HEK293 (cell line): ENCODE measurements around the gene AP1B1.
A peak's percentile ranks its signal among the peaks of the same experiment; 100 is the strongest.

Experiments
- CTCF ChIA-PET: fragments of 350-600 bp; formaldehyde crosslinking; extraction: SDS; loops from one replicate; lab custom pipeline; 2021; ENCODE audit warnings: antibody characterized with exemption; lab: Yijun Ruan, JAX
- POLR2A ChIA-PET: fragments of 300-600 bp; formaldehyde crosslinking; extraction: SDS; loops from one replicate; lab custom pipeline; 2020; ENCODE audit warnings: antibody characterized with exemption, inconsistent platforms; lab: Yijun Ruan, JAX
- H3K27ac ChIP-seq: fragments of 200-500 bp; sonication (Bioruptor generic); 2 replicates; pipeline ENCODE4 v1.5.1; 2014; ENCODE audit warnings: low read depth, low read length, control low read depth, inconsistent platforms; ENCODE audit errors: extremely low read depth
- H3K36me3 ChIP-seq, 2 experiments: fragments of 200-500 bp in 1 of 2; sonication (Bioruptor generic) in 1 of 2; 1 replicate in 1 of 2; 2 replicates in 1 of 2; pipeline ENCODE4 v1.5.1; 2014 to 2017; ENCODE audit warnings: inconsistent platforms in 2 of 2, low read length in 2 of 2; ENCODE audit not compliant: control insufficient read depth in 2 of 2, insufficient read depth in 1 of 2
- H3K4me1 ChIP-seq: fragments of 200-500 bp; sonication (Bioruptor generic); 2 replicates; pipeline ENCODE4 v1.5.1; 2014; ENCODE audit warnings: mild to moderate bottlenecking, low read length, inconsistent platforms; ENCODE audit not compliant: control insufficient read depth, insufficient read depth
- H3K4me3 ChIP-seq: 2 replicates; pipeline ENCODE4 v1.5.1; 2011; ENCODE audit warnings: low read depth, mild to moderate bottlenecking, control low read depth, low read length, moderate library complexity
- H3K9me3 ChIP-seq: fragments of 200-500 bp; sonication (Bioruptor generic); 2 replicates; pipeline ENCODE4 v1.5.1; 2014; ENCODE audit warnings: low read depth, low read length, inconsistent platforms; ENCODE audit not compliant: control insufficient read depth, insufficient read depth
- EGR2 ChIP-seq: fragments of 450-650 bp; formaldehyde crosslinking; IDR thresholded peaks from 2 replicates; pipeline ENCODE4 v1.5.1; 2016; ENCODE audit warnings: low read depth, missing biosample characterization, missing genetic modification characterization
- GLI4 ChIP-seq: fragments of 450-650 bp; formaldehyde crosslinking; IDR thresholded peaks from 2 replicates; pipeline ENCODE4 v1.5.1; 2016; ENCODE audit warnings: missing biosample characterization, missing genetic modification characterization
- MEIS1 ChIP-seq: sonication (generic); formaldehyde crosslinking; IDR thresholded peaks from 2 replicates; pipeline ENCODE4 v1.8.1; 2022; ENCODE audit warnings: missing genetic modification reagents, mild to moderate bottlenecking, borderline replicate concordance
- PATZ1 ChIP-seq: fragments of 450-650 bp; formaldehyde crosslinking; IDR thresholded peaks from 2 replicates; pipeline ENCODE4 v1.5.1; 2016; ENCODE audit warnings: missing biosample characterization, missing genetic modification characterization
- SETDB1 ChIP-seq: IDR thresholded peaks from one replicate; pipeline ENCODE4 v1.6.1; 2017; ENCODE audit warnings: mild to moderate bottlenecking, low read length, moderate library complexity, mixed read lengths; ENCODE audit not compliant: insufficient read length
- ZBTB48 ChIP-seq: fragments of 450-650 bp; formaldehyde crosslinking; IDR thresholded peaks from 2 replicates; pipeline ENCODE4 v1.5.1; 2016; ENCODE audit warnings: missing biosample characterization, missing genetic modification characterization
- ZBTB8A ChIP-seq: fragments of 450-650 bp; formaldehyde crosslinking; IDR thresholded peaks from 2 replicates; pipeline ENCODE4 v1.5.1; 2016; ENCODE audit warnings: missing biosample characterization, missing genetic modification characterization
- ZFHX2 ChIP-seq: fragments of 450-650 bp; formaldehyde crosslinking; conservative IDR thresholded peaks from 2 replicates; pipeline ENCODE4 v1.5.1; 2016; ENCODE audit warnings: missing biosample characterization, missing genetic modification characterization
- ZNF121 ChIP-seq: fragments of 450-650 bp; formaldehyde crosslinking; IDR thresholded peaks from 2 replicates; pipeline ENCODE4 v1.5.1; 2016; ENCODE audit warnings: missing biosample characterization, missing genetic modification characterization
- ZNF155 ChIP-seq: fragments of 450-650 bp; formaldehyde crosslinking; IDR thresholded peaks from 2 replicates; pipeline ENCODE4 v1.5.1; 2016; ENCODE audit warnings: missing biosample characterization, missing genetic modification characterization
- ZNF184 ChIP-seq: fragments of 450-650 bp; IDR thresholded peaks from 2 replicates; pipeline ENCODE4 v1.5.1; 2018; ENCODE audit warnings: missing biosample characterization, mild to moderate bottlenecking, missing genetic modification characterization
- ZNF354C ChIP-seq: fragments of 450-650 bp; formaldehyde crosslinking; IDR thresholded peaks from 2 replicates; pipeline ENCODE4 v1.5.1; 2016; ENCODE audit warnings: missing biosample characterization, missing genetic modification characterization, low read depth, borderline replicate concordance
- ZNF366 ChIP-seq: fragments of 450-650 bp; formaldehyde crosslinking; conservative IDR thresholded peaks from 2 replicates; pipeline ENCODE4 v1.5.1; 2016; ENCODE audit warnings: missing biosample characterization, missing genetic modification characterization
- ZNF423 ChIP-seq: fragments of 450-650 bp; formaldehyde crosslinking; IDR thresholded peaks from 2 replicates; pipeline ENCODE4 v1.5.1; 2016; ENCODE audit warnings: missing biosample characterization, missing genetic modification characterization
- ZNF473 ChIP-seq: fragments of 450-650 bp; formaldehyde crosslinking; IDR thresholded peaks from 2 replicates; pipeline ENCODE4 v1.5.1; 2017; ENCODE audit warnings: missing biosample characterization, missing genetic modification characterization
- ZNF514 ChIP-seq: fragments of 450-650 bp; formaldehyde crosslinking; IDR thresholded peaks from 2 replicates; pipeline ENCODE4 v1.5.1; 2016; ENCODE audit warnings: missing biosample characterization, missing genetic modification characterization
- ZNF600 ChIP-seq: fragments of 450-650 bp; formaldehyde crosslinking; IDR thresholded peaks from 2 replicates; pipeline ENCODE4 v1.5.1; 2016; ENCODE audit warnings: missing biosample characterization, missing genetic modification characterization
- ZNF660 ChIP-seq: fragments of 450-650 bp; IDR thresholded peaks from 2 replicates; pipeline ENCODE4 v1.5.1; 2018; ENCODE audit warnings: missing biosample characterization, mild to moderate bottlenecking, missing genetic modification characterization
- ZNF768 ChIP-seq: fragments of 450-650 bp; formaldehyde crosslinking; IDR thresholded peaks from 2 replicates; pipeline ENCODE4 v1.5.1; 2018; ENCODE audit warnings: missing biosample characterization, mild to moderate bottlenecking, missing genetic modification characterization
- ZNF791 ChIP-seq: fragments of 450-650 bp; formaldehyde crosslinking; IDR thresholded peaks from 2 replicates; pipeline ENCODE4 v1.5.1; 2016; ENCODE audit warnings: missing biosample characterization, missing genetic modification characterization
- ZNF837 ChIP-seq: fragments of 450-650 bp; formaldehyde crosslinking; IDR thresholded peaks from 2 replicates; pipeline ENCODE4 v1.5.1; 2016; ENCODE audit warnings: missing biosample characterization, missing genetic modification characterization
- ZSCAN30 ChIP-seq: fragments of 450-650 bp; IDR thresholded peaks from 2 replicates; pipeline ENCODE4 v1.5.1; 2018; ENCODE audit warnings: missing biosample characterization, mild to moderate bottlenecking, missing genetic modification characterization, moderate library complexity
- TF ChIP-seq, protein P1 (sequence below): fragments of 450-650 bp; formaldehyde crosslinking; IDR thresholded peaks from 2 replicates; pipeline ENCODE4 v1.5.1; 2016; ENCODE audit warnings: missing biosample characterization, missing genetic modification characterization
- TF ChIP-seq, protein P2 (sequence below): fragments of 450-650 bp; formaldehyde crosslinking; IDR thresholded peaks from 2 replicates; pipeline ENCODE4 v1.5.1; 2016; ENCODE audit warnings: missing biosample characterization, missing genetic modification characterization
- TF ChIP-seq, protein P3 (sequence below): fragments of 450-650 bp; formaldehyde crosslinking; conservative IDR thresholded peaks from 2 replicates; pipeline ENCODE4 v1.5.1; 2016; ENCODE audit warnings: low read depth, missing biosample characterization, missing genetic modification characterization

Gene AP1B1

DNA sequence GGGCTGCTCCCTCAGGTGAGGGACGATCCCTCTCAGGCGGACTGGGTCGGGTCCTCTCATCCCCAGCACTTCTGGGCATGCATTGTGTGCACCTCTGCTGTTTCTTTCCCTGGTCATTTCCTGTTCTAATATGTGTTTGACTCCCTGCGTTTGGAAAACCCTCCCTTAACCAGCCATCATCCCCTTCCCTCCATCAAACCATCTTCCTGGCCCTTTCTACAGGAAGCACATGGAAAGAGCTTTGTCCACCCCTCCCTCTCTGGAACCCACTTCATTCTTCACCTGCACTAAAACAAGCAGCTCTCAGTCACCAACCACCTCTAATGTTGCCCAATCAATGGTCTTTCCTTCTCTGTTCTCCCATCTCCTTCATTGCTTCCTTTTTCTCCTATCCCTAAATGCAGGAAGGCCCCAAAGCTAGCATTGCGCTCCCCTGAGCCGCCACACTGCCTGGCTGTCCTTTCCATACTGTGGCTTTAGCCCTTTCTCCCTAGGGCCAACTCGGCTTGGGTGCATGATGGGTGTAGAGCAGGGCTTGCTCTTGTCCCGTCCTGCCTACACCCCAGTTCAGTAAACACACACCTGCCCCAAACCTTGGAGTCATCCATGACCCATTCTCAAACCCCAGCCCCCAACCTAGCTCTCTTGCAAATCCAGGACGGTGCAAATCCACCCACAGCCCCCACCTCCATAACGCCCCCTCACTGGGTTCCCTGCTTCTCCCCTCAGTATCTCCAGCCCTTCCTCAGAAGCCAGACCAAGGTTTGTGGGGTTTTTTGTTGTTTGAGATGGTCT, 87.4 kb downstream of the AP1B1 start (continued):
- TF ChIP-seq, protein P1, sequence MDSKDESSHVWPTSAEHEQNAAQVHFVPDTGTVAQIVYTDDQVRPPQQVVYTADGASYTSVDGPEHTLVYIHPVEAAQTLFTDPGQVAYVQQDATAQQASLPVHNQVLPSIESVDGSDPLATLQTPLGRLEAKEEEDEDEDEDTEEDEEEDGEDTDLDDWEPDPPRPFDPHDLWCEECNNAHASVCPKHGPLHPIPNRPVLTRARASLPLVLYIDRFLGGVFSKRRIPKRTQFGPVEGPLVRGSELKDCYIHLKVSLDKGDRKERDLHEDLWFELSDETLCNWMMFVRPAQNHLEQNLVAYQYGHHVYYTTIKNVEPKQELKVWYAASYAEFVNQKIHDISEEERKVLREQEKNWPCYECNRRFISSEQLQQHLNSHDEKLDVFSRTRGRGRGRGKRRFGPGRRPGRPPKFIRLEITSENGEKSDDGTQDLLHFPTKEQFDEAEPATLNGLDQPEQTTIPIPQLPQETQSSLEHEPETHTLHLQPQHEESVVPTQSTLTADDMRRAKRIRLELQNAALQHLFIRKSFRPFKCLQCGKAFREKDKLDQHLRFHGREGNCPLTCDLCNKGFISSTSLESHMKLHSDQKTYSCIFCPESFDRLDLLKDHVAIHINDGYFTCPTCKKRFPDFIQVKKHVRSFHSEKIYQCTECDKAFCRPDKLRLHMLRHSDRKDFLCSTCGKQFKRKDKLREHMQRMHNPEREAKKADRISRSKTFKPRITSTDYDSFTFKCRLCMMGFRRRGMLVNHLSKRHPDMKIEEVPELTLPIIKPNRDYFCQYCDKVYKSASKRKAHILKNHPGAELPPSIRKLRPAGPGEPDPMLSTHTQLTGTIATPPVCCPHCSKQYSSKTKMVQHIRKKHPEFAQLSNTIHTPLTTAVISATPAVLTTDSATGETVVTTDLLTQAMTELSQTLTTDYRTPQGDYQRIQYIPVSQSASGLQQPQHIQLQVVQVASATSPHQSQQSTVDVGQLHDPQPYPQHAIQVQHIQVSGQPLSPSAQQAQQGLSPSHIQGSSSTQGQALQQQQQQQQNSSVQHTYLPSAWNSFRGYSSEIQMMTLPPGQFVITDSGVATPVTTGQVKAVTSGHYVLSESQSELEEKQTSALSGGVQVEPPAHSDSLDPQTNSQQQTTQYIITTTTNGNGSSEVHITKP (tag by site-specific recombination): peak; percentile 10; the same call in 1 of the 2 replicates
- TF ChIP-seq ZBTB8A (tag by site-specific recombination) (0 out of 2 replicates have a peak, but pooled peaks have one; percentile 6), ZNF660 (tag by site-specific recombination) (no peak), ZNF121 (tag by site-specific recombination) (no peak), PATZ1 (tag by site-specific recombination) (peak; percentile 67; the same call in 1 of the 2 replicates), EGR2 (tag by site-specific recombination) (peak; percentile 85), ZNF366 (tag by site-specific recombination) (peak; percentile 60), ZNF423 (tag by site-specific recombination) (no peak), ZNF791 (tag by site-specific recombination) (no peak), ZSCAN30 (tag by site-specific recombination) (no peak), ZBTB48 (tag by site-specific recombination) (peak; percentile 82), ZNF600 (tag by site-specific recombination) (peak; percentile 81; the same call in 1 of the 2 replicates), GLI4 (tag by site-specific recombination) (no peak), ZNF184 (tag by site-specific recombination) (no peak), ZFHX2 (tag by site-specific recombination) (peak; percentile 89), ZNF768 (tag by site-specific recombination) (no peak)
- TF ChIP-seq, protein P2, sequence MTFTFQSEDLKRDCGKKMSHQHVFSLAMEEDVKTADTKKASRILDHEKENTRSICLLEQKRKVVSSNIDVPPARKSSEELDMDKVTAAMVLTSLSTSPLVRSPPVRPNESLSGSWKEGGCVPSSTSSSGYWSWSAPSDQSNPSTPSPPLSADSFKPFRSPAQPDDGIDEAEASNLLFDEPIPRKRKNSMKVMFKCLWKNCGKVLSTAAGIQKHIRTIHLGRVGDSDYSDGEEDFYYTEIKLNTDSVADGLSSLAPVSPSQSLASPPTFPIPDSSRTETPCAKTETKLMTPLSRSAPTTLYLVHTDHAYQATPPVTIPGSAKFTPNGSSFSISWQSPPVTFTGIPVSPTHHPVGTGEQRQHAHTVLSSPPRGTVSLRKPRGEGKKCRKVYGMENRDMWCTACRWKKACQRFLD: no peak

- H3K4me1 ChIP-seq: no peaks in the 10 kb centered on the region
- no peak overlapping the region for H3K4me3 ChIP-seq
- peaks cover 36 to 66% of the 10 kb centered on the region in 2 experiments for H3K36me3 ChIP-seq
- no peaks in the 10 kb centered on the region for H3K9me3 ChIP-seq
- ChIA-PET CTCF (interaction anchor here (2.5 kb wide), 1 partner anchor 12 kb away, joined by 6 read pairs; no protein-coding TSS in a partner anchor), POLR2A (interaction anchor here (0.9 to 1.2 kb wide), 3 partner anchors 11 to 20 kb away, joined by 3 to 4 read pairs (median 3); no protein-coding TSS in a partner anchor)
- no peak overlapping the region; the same call in 1 of the 2 replicates for H3K27ac ChIP-seq
- TF ChIP-seq, protein P3, sequence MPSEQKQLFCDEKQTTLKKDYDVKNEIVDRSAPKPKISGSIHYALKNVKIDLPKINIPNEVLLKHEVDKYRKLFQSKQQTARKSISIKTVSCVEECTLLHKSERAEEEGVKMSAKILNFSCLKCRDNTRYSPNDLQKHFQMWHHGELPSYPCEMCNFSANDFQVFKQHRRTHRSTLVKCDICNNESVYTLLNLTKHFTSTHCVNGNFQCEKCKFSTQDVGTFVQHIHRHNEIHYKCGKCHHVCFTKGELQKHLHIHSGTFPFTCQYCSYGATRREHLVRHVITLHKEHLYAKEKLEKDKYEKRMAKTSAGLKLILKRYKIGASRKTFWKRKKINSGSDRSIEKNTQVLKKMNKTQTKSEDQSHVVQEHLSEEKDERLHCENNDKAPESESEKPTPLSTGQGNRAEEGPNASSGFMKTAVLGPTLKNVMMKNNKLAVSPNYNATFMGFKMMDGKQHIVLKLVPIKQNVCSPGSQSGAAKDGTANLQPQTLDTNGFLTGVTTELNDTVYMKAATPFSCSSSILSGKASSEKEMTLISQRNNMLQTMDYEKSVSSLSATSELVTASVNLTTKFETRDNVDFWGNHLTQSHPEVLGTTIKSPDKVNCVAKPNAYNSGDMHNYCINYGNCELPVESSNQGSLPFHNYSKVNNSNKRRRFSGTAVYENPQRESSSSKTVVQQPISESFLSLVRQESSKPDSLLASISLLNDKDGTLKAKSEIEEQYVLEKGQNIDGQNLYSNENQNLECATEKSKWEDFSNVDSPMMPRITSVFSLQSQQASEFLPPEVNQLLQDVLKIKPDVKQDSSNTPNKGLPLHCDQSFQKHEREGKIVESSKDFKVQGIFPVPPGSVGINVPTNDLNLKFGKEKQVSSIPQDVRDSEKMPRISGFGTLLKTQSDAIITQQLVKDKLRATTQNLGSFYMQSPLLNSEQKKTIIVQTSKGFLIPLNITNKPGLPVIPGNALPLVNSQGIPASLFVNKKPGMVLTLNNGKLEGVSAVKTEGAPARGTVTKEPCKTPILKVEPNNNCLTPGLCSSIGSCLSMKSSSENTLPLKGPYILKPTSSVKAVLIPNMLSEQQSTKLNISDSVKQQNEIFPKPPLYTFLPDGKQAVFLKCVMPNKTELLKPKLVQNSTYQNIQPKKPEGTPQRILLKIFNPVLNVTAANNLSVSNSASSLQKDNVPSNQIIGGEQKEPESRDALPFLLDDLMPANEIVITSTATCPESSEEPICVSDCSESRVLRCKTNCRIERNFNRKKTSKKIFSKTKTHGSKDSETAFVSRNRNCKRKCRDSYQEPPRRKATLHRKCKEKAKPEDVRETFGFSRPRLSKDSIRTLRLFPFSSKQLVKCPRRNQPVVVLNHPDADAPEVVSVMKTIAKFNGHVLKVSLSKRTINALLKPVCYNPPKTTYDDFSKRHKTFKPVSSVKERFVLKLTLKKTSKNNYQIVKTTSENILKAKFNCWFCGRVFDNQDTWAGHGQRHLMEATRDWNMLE (tag by site-specific recombination): no peak
- TF ChIP-seq ZNF473 (tag by site-specific recombination): no peak
- TF ChIP-seq SETDB1: no peak
- no peak for TF ChIP-seq ZNF155 (tag by site-specific recombination)
- TF ChIP-seq MEIS1 (CRISPR knock-in tag): no peak
- no peak for TF ChIP-seq ZNF514 (tag by site-specific recombination)
- TF ChIP-seq ZNF354C (tag by site-specific recombination): no peak
- TF ChIP-seq ZNF837 (tag by site-specific recombination): no peak
Observed at GRCh38 chr22:29300467-29300806, 87.9 kb downstream of the AP1B1 start.
